Prostate gland (tissue), 2 donors: Measurements from ENCODE around the gene OR6C65. TPM values are rescaled to one million over a fixed set of nuclear protein-coding genes. Genes with fewer than 3 reads are reported as not detected.
"Not testable (repeated sequence)": the region's sequence is repeated elsewhere in the genome, so short reads cannot be mapped to it uniquely, and the experiment has no call there.

Experiments
- DNase-seq: peaks from one replicate; pipeline ENCODE4 v3.0.0-alpha.2; 2019; ENCODE audit warnings: low spot score
- H3K27ac ChIP-seq, 2 donors: fragments of 200-600 bp; sonication (generic); 2 replicates each; pipeline ENCODE4 v1.5.1; 2017 to 2019
- H3K27me3 ChIP-seq: fragments of 200-600 bp; sonication (generic); replicated peaks from 2 replicates; pipeline ENCODE4 v1.5.1; 2019; ENCODE audit not compliant: insufficient read depth
- H3K36me3 ChIP-seq, 2 donors: fragments of 200-600 bp; sonication (generic); 1 replicate in 1 of 2; 2 replicates in 1 of 2; pipeline versions ENCODE4 v1.5.1 to v1.8.1; 2017 to 2019
- H3K4me1 ChIP-seq: fragments of 200-600 bp; sonication (generic); replicated peaks from 2 replicates; pipeline ENCODE4 v1.5.1; 2019
- H3K4me3 ChIP-seq, 2 donors: fragments of 200-600 bp; sonication (generic); 2 replicates each; pipeline ENCODE4 v1.5.1; 2017 to 2019
- H3K9me3 ChIP-seq: fragments of 200-600 bp; sonication (generic); 2 replicates; pipeline ENCODE4 v1.5.1; 2017
- POLR2A ChIP-seq: fragments of 450-650 bp; IDR thresholded peaks from one replicate; pipeline ENCODE4 v1.6.1; 2016; ENCODE audit warnings: antibody characterized with exemption, mild to moderate bottlenecking
- POLR2AphosphoS5 ChIP-seq: sonication (generic); formaldehyde crosslinking; IDR thresholded peaks from one replicate; pipeline ENCODE4 v1.6.1; 2017; ENCODE audit warnings: antibody characterized with exemption
- WGBS: methylation state at CpG from one replicate; pipeline ENCODE4 v1.1.5; 2018; 5-methylcytosine and 5-hydroxymethylcytosine counted together
- intact Hi-C: fragments of 100-400 bp; cut with DNase I; formaldehyde crosslinking; loops from one replicate; pipeline ENCODE4 v1.14.2; 2022
- total RNA-seq, 2 donors: library from RNA; depleted of rRNA; stranded (reverse); fragments of >200 nt; gene quantifications; one replicate each; pipeline ENCODE4 v1.1.0, GENCODE V29; 2016
- TF ChIP-seq, protein P1 (sequence below), 4 experiments: fragments of 200-600 bp in 2 of 4; fragments of 450-650 bp in 2 of 4; sonication (generic) in 2 of 4; IDR thresholded peaks; 1 replicate in 3 of 4; 2 replicates in 1 of 4; pipeline ENCODE4 v1.5.1; 2016 to 2019; ENCODE audit warnings: antibody characterized with exemption in 4 of 4, mild to moderate bottlenecking in 2 of 4, moderate library complexity in 2 of 4

Gene OR6C65
- total RNA-seq, 2 donors from 2014 or later = not detected

DNA sequence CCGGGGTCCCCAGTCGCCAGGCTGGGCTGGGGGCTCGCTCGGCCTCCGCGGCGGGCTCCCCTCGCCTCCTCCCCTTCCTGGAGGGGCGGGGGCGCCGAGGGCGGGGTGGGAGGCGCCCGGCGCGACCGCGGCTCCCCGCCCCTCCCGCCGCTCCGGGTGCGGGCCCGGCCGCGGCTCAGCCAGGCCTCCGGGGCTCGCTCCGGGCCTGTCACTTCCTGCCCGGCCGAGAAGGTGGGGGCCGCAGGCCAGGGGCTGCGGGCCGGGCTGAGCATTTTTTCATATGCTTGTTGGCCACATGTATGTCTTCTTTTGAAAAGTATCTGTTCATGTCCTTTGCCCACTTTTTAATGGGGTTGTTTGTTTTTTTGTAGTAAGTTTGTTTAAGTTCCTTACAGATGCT, 14.6 kb downstream of the OR6C65 start:
- WGBS = 7% methylated on average over 8 of the region's 34 CpGs
- intact Hi-C loops, H3K27me3 ChIP-seq, H3K4me1 ChIP-seq, H3K9me3 ChIP-seq, H3K36me3 ChIP-seq, H3K27ac ChIP-seq, DNase-seq, H3K4me3 ChIP-seq: not testable (repeated sequence)

DNA sequence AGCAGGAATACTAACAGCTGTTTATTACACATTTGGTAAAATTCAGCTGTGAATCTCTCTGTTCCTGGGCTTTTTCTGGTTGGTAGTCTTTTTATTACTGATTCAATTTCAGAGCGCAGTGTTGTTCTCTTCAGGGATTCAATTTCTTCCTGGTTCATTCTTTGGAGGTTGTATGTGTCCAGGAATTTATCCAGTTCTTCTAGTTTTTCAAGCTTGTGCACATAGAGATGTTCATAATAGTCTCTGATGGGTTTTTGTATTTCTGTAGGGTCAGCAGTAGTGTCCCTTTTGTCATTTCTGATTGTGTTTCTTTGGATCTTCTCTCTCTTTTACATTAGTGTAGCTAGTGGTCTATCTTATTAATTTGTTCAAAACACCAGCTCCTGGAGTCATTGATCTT, 16.6 kb downstream of the OR6C65 start:
- Histone ChIP-seq H3K36me3 (no peaks in the 10 kb centered on the region), H3K4me1 (no peaks in the 10 kb centered on the region), H3K9me3 (no peaks in the 10 kb centered on the region), H3K27me3 (no peaks in the 10 kb centered on the region), H3K27ac (no peak overlapping the region), H3K4me3 (no peak overlapping the region)
- TF ChIP-seq, protein P1, sequence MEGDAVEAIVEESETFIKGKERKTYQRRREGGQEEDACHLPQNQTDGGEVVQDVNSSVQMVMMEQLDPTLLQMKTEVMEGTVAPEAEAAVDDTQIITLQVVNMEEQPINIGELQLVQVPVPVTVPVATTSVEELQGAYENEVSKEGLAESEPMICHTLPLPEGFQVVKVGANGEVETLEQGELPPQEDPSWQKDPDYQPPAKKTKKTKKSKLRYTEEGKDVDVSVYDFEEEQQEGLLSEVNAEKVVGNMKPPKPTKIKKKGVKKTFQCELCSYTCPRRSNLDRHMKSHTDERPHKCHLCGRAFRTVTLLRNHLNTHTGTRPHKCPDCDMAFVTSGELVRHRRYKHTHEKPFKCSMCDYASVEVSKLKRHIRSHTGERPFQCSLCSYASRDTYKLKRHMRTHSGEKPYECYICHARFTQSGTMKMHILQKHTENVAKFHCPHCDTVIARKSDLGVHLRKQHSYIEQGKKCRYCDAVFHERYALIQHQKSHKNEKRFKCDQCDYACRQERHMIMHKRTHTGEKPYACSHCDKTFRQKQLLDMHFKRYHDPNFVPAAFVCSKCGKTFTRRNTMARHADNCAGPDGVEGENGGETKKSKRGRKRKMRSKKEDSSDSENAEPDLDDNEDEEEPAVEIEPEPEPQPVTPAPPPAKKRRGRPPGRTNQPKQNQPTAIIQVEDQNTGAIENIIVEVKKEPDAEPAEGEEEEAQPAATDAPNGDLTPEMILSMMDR (IDR thresholded peaks at IDR 0.05) = no peak
- no peak for TF ChIP-seq POLR2A
- no peak for TF ChIP-seq POLR2AphosphoS5
- intact Hi-C loops = no loop called here
- WGBS = 84% methylated on average over 1 of the region's 1 CpG
- DNase-seq = no peak

DNA sequence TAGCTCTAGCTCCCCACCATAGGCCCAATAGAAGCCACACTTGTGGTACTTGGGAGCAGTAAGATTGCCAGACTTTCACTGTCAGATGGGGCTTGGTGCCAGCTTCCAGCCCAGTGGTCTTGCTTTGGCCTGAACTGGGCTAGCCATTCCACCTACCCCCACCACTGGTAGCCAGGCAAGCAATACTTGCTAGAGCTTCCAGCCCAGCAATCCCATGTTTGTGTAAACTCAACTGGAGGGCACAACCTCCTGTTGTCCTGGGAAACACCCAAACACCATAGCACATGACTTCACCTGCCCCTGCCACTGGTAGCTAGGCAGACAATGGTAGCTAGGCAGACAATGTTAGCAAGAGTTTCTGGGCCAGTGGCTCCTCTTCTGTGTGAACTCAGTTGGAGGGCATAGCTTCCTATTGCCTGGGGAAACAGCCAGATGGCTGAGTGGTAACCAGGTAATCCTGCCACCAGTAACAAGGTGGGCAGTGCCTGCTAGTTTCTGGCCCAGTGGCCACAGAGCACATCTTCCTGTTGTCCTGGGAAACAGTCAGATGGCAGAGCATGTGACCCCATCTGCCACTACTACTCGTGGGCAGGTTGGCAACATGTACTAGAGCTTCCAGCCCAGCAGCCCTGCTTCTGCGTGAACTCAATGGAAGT, 20.1 kb downstream of the OR6C65 start:
- TF ChIP-seq POLR2A (no peak), POLR2AphosphoS5 (no peak)
- TF ChIP-seq, protein P1 (IDR thresholded peaks at IDR 0.05) = no peak

DNA sequence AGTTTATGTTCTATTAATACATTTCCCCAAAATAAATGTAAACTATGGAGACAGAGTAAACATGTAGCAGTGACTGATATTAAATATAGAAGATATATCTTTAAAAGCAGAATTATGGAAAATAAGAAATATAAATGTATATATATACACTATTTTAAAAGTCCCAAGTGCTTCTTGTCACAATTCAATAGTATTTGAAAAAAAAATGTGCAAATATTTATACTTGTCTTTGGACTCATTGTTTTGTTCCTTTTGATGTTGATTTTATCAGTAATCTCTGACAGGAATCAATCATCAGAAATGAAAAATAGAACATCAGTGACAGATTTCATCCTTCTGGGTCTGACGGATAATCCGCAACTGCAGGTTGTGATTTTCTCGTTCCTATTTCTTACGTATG, 25.6 kb downstream of the OR6C65 start, which contains the start of gene OR6C76:
Gene OR6C76, plus strand, starts transcription at position 301 of the 400 bp plus-strand sequence. Its CDS starts 0 bp downstream, at position 301.
- TF ChIP-seq, protein P1 (IDR thresholded peaks at IDR 0.05) = no peak
- TF ChIP-seq POLR2AphosphoS5 (no peak), POLR2A (no peak)
- Histone ChIP-seq H3K4me3 (no peak within 1 kb of the TSS), H3K4me1 (no peaks in the 10 kb centered on the region), H3K27ac (no peak within 1 kb of the TSS), H3K27me3 (no peaks in the 10 kb centered on the region), H3K9me3 (no peaks in the 10 kb centered on the region), H3K36me3 (no peaks in the 10 kb centered on the region)
- intact Hi-C loops = no loop called here
- 79% methylated on average over 4 of the region's 4 CpGs for WGBS
- no peak for DNase-seq

More for the DNA sequence above, 20.1 kb downstream of the OR6C65 start:
- intact Hi-C loops = no loop called here
- H3K27me3 ChIP-seq = no peaks in the 10 kb centered on the region
- no peaks in the 10 kb centered on the region for H3K4me1 ChIP-seq
- H3K36me3 ChIP-seq = no peaks in the 10 kb centered on the region
- no peaks in the 10 kb centered on the region for H3K9me3 ChIP-seq
- DNase-seq = no peak
- no peak overlapping the region for H3K27ac ChIP-seq
- WGBS = 75% methylated on average over 2 of the region's 2 CpGs
- no peak overlapping the region for H3K4me3 ChIP-seq

DNA sequence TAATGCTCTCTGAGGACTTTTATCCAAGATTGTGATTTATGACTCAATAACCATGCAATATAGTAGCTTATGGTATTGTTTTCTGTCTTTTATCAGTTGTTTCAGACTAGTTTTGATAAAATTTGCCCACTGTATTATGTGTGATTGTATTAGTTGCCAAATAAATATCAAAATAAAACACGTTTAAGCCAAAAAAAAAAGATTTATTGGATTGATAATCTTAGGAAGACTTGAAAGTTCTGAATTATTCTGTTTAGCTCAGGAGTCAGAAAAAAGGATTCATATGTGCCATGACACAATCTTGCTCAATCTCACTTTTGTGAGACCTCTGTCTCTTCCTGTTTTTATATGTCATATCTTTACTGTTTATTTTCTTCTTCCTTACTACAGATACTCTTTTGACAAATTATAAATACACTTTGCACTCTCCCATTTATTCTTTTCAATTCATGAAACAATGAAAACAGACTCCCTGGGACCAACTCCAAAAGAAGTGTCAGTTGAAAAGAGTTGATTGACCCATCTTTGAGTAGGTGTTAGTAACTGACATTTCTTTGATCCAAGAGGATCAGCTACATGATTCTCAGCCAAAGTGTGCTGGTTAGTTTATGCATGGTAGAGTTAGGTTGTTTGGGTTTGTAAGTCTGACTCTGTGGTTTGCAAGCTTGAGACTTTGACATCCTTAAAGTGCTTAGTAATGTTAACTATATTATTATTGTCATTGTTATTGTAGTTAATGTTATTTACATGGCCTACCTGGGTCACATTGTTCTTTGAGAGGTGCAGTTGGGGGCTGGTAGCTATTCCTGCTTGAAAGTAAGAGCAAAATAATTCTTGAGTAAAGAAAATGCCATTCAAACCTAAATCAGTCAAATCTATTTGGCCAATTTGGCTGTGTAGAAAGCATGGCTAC, 28.3 kb downstream of the OR6C65 start:
- no peak for DNase-seq
- intact Hi-C loops = no loop called here
- Histone ChIP-seq H3K4me3 (no peak overlapping the region), H3K4me1 (no peaks in the 10 kb centered on the region), H3K9me3 (no peaks in the 10 kb centered on the region), H3K36me3 (no peaks in the 10 kb centered on the region), H3K27ac (no peak overlapping the region), H3K27me3 (no peaks in the 10 kb centered on the region)
- 7% methylated on average over 1 of the region's 1 CpG for WGBS
- TF ChIP-seq POLR2A (no peak), POLR2AphosphoS5 (no peak)

DNA sequence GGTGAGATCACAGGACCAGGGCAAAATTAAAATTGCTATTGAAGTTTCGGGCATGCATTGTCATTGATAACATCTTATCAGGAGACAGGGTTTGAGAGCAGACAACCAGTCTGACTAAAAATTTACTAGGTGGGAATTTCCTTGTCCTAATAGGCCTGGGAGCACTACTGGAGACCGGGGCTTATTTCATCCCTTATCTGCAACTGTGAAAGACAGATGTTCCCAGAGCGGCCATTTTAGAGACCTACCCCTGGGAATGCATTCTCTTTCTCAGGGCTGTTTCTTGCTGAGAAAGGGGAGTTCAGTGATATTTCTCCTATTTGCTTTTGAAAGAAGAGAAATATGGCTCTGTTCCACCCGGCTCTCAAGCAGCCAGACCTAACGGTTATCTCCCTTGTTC, 40.9 kb downstream of the OR6C65 start:
- WGBS = 76% methylated on average over 5 of the region's 5 CpGs
- intact Hi-C loops, H3K27me3 ChIP-seq, H3K4me1 ChIP-seq, H3K9me3 ChIP-seq, H3K36me3 ChIP-seq, H3K4me3 ChIP-seq, H3K27ac ChIP-seq, DNase-seq: not testable (repeated sequence)
